Measurements from ENCODE around the gene KRT81.

Gene KRT81

GRCh38 chr12:52270541-52271070 lies 20.7 kb downstream of the KRT81 start:
- in situ Hi-C loops (cut with HindIII; ENCODE audit: low sequenced_read_pairs): no loop called here
- no peak for DNase-seq (ENCODE audit: low read depth, low spot score)
- TF ChIP-seq, protein P1, sequence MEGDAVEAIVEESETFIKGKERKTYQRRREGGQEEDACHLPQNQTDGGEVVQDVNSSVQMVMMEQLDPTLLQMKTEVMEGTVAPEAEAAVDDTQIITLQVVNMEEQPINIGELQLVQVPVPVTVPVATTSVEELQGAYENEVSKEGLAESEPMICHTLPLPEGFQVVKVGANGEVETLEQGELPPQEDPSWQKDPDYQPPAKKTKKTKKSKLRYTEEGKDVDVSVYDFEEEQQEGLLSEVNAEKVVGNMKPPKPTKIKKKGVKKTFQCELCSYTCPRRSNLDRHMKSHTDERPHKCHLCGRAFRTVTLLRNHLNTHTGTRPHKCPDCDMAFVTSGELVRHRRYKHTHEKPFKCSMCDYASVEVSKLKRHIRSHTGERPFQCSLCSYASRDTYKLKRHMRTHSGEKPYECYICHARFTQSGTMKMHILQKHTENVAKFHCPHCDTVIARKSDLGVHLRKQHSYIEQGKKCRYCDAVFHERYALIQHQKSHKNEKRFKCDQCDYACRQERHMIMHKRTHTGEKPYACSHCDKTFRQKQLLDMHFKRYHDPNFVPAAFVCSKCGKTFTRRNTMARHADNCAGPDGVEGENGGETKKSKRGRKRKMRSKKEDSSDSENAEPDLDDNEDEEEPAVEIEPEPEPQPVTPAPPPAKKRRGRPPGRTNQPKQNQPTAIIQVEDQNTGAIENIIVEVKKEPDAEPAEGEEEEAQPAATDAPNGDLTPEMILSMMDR (IDR thresholded peaks at IDR 0.05; ENCODE audit: low read depth, low read length): no peak

GRCh38 chr12:52268212-52268611 lies 23.1 kb downstream of the KRT81 start:
- in situ Hi-C loops (cut with HindIII; ENCODE audit: low sequenced_read_pairs): no loop called here
- no peak overlapping the region for H3K4me3 ChIP-seq (ENCODE audit: low read depth, low read length)
- peak; percentile 31 for DNase-seq (ENCODE audit: low read depth, low spot score)
- TF ChIP-seq, protein P1 (IDR thresholded peaks at IDR 0.05; ENCODE audit: low read depth, low read length): no peak

More at GRCh38 chr12:52270541-52271070, 20.7 kb downstream of the KRT81 start:
- H3K4me3 ChIP-seq (ENCODE audit: low read depth, low read length): no peak overlapping the region

DNA sequence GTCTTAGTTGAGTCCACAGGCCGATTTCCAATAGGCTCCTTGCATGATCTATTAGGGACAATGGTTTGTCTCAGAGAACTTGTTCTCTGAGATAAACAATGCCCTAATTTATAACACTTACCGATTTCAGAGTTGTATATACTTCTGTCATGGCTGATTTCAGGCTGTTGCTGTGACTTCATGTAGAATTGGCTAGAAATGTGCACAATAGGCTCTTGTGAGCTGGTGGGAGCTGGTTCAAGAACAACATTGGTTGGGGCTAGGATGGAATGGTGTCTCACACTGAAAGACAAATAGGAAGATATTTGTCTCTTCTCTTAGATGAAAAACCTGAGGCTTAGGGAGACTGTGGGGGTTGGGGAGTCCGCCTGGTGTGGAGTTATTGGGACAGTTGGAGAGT lies 23.6 kb downstream of the KRT81 start:
- in situ Hi-C loops (cut with HindIII; ENCODE audit: low sequenced_read_pairs): no loop called here
- no peak overlapping the region for H3K4me3 ChIP-seq (ENCODE audit: low read depth, low read length)
- TF ChIP-seq, protein P1 (IDR thresholded peaks at IDR 0.05; ENCODE audit: low read depth, low read length): no peak
- DNase-seq (ENCODE audit: low read depth, low spot score): peak; percentile 25

DNA sequence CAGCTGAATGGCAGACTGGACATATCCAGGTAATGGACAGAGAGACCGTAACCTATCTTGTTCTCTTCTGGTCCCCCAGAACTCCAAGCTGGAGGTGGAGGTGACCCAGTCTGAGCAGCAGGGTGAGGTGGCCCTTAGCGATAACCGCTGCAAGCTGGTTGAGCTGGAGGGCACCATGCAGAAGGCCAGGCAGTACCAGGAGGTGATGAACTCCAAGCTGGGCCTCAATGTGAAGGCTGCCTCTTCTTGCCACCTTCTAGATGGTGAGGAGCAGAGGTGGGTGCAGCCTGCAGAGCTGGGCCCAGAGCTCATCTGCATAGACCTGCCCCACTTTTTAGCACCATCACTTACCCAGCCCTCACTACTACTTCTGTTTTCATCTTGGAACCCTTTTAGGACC lies 24.1 kb downstream of the KRT81 start:
- TF ChIP-seq, protein P1 (IDR thresholded peaks at IDR 0.05; ENCODE audit: low read depth, low read length): no peak
- in situ Hi-C loops (cut with HindIII; ENCODE audit: low sequenced_read_pairs): no loop called here
- no peak for DNase-seq (ENCODE audit: low read depth, low spot score)
- H3K4me3 ChIP-seq (ENCODE audit: low read depth, low read length): no peak overlapping the region

- H3K4me3 ChIP-seq (ENCODE audit: low read depth, low read length): no peak overlapping the region
- no peak for DNase-seq (ENCODE audit: low read depth, low spot score)
- in situ Hi-C loops (cut with HindIII; ENCODE audit: low sequenced_read_pairs): no loop called here
- TF ChIP-seq, protein P1 (IDR thresholded peaks at IDR 0.05; ENCODE audit: low read depth, low read length): no peak
These were observed 24.8 kb downstream of the KRT81 start for GRCh38 chr12:52266514-52266913.

DNA sequence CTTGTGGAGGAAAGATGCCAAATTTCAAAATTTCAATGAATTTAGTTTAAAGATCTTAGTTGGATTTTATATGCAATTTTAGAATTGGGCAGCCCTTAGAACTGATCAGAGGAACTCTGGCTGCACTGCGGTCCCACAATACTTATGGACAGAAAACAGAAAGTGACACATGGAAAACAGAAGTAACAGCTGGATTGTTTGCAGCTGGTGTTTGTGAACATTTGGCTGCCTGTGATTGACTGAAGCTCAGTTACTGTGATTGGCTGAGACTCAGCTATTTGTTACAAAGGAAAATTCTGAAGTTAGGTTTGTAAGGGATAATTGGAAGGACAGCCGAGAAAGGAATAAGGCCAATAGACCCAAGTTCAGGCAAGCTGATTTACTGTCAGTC lies 26.9 kb downstream of the KRT81 start:
- TF ChIP-seq, protein P1 (IDR thresholded peaks at IDR 0.05; ENCODE audit: low read depth, low read length): no peak
- no peak overlapping the region for H3K4me3 ChIP-seq (ENCODE audit: low read depth, low read length)
- DNase-seq (ENCODE audit: low read depth, low spot score): no peak
- in situ Hi-C loops (cut with HindIII; ENCODE audit: low sequenced_read_pairs): no loop called here
